IMR-90 (cell line): ENCODE results near the gene VPS26A. TPM values are rescaled to one million over a fixed set of nuclear protein-coding genes. Genes with fewer than 3 reads are reported as not detected.
A peak's percentile ranks its signal among the peaks of the same experiment; 100 is the strongest.

Experiments used
- ATAC-seq: fragments of 200-7000 bp; cut with Tn5 transposase; 2 replicates; pipeline ENCODE4 v1.9.1; 2020; ENCODE audit warnings: low read depth, mild to moderate bottlenecking, moderate library complexity
- BruUV-seq: library from RNA; stranded (reverse); fragments of 400-500 nt; replicated peaks from 2 replicates; lab custom pipeline; 2021; lab: Mats Ljungman, UMichigan
- CTCF ChIA-PET: fragments of 300-600 bp; formaldehyde crosslinking; extraction: SDS; loops from one replicate; lab custom pipeline; 2021; ENCODE audit warnings: antibody characterized with exemption; lab: Yijun Ruan, JAX
- POLR2A ChIA-PET: fragments of 300-600 bp; sonication (Branson Sonifier 250); formaldehyde crosslinking; loops from one replicate; lab custom pipeline; 2022; ENCODE audit warnings: antibody characterized with exemption; ENCODE audit not compliant: unreplicated experiment; lab: Charles Lee
- DNase-seq: peaks from one replicate; pipeline ENCODE4 v3.0.0; 2013
- H2AFZ ChIP-seq: replicated peaks from 2 replicates; pipeline ENCODE3; 2013; ENCODE audit warnings: low read length, mild to moderate bottlenecking; ENCODE audit not compliant: poor library complexity
- H2AK5ac ChIP-seq: 2 replicates; pipeline ENCODE4 v1.6.1; 2013; ENCODE audit warnings: low read depth, low read length, inconsistent platforms
- H2AK9ac ChIP-seq: replicated peaks from 2 replicates; pipeline ENCODE3; 2013; ENCODE audit warnings: mild to moderate bottlenecking, low read depth, low read length, moderate library complexity; ENCODE audit not compliant: poor library complexity
- H2BK120ac ChIP-seq: 2 replicates; pipeline ENCODE4 v1.6.1; 2013; ENCODE audit warnings: low read depth, low read length, inconsistent platforms
- H2BK15ac ChIP-seq: 3 replicates; pipeline ENCODE4 v1.6.1; 2013; ENCODE audit warnings: low read depth, low read length, inconsistent platforms
- H2BK20ac ChIP-seq: 2 replicates; pipeline ENCODE4 v1.6.1; 2013; ENCODE audit warnings: low read depth, mild to moderate bottlenecking, inconsistent platforms, low read length, moderate library complexity
- H2BK5ac ChIP-seq: 2 replicates; pipeline ENCODE4 v1.6.1; 2013; ENCODE audit warnings: mild to moderate bottlenecking, low read depth, low read length, inconsistent platforms; ENCODE audit not compliant: poor library complexity, severe bottlenecking
- H3K14ac ChIP-seq: replicated peaks from 2 replicates; pipeline ENCODE4 v1.6.1; 2013; ENCODE audit warnings: low read depth, low read length, inconsistent platforms
- H3K18ac ChIP-seq: 2 replicates; pipeline ENCODE4 v1.6.1; 2013; ENCODE audit warnings: low read depth, low read length, control low read depth
- H3K23ac ChIP-seq: 2 replicates; pipeline ENCODE4 v1.6.1; 2013; ENCODE audit warnings: low read depth, low read length, inconsistent platforms
- H3K27ac ChIP-seq: 2 replicates; pipeline ENCODE4 v1.5.1; 2013; ENCODE audit warnings: mild to moderate bottlenecking, control low read depth, low read length; ENCODE audit not compliant: insufficient read depth
- H3K27me3 ChIP-seq: 2 replicates; pipeline ENCODE4 v1.6.1; 2013; ENCODE audit warnings: low read length; ENCODE audit not compliant: control insufficient read depth, insufficient read depth
- H3K36me3 ChIP-seq: 2 replicates; pipeline ENCODE4 v1.6.1; 2013; ENCODE audit warnings: low read length, mixed read lengths; ENCODE audit not compliant: control insufficient read depth, insufficient read depth
- H3K4ac ChIP-seq: 2 replicates; pipeline ENCODE4 v1.6.1; 2013; ENCODE audit warnings: low read depth, low read length, inconsistent platforms
- H3K4me1 ChIP-seq: 2 replicates; pipeline ENCODE4 v1.6.1; 2013; ENCODE audit warnings: low read length, mixed read lengths; ENCODE audit not compliant: control insufficient read depth, insufficient read depth
- H3K4me2 ChIP-seq: 2 replicates; pipeline ENCODE4 v1.6.1; 2013; ENCODE audit warnings: low read depth, mild to moderate bottlenecking, control low read depth, low read length, moderate library complexity
- H3K4me3 ChIP-seq: 2 replicates; pipeline ENCODE4 v1.5.1; 2013; ENCODE audit warnings: low read depth, mild to moderate bottlenecking, control low read depth, low read length, moderate library complexity; ENCODE audit not compliant: insufficient read depth
- H3K56ac ChIP-seq: 2 replicates; pipeline ENCODE4 v1.6.1; 2013; ENCODE audit warnings: low read length, inconsistent platforms; ENCODE audit not compliant: insufficient read depth; ENCODE audit errors: extremely low read depth
- H3K79me1 ChIP-seq, 2 experiments: 2 replicates each; pipeline ENCODE4 v1.6.1; 2013; ENCODE audit warnings: low read length in 2 of 2, inconsistent platforms in 1 of 2, low read depth in 1 of 2
- H3K9ac ChIP-seq: 2 replicates; pipeline ENCODE4 v1.6.1; 2013; ENCODE audit warnings: low read depth, low read length, control low read depth
- H3K9me1 ChIP-seq: 2 replicates; pipeline ENCODE4 v1.6.1; 2013; ENCODE audit warnings: low read length, inconsistent platforms; ENCODE audit not compliant: insufficient read depth
- H3K9me3 ChIP-seq: 2 replicates; pipeline ENCODE4 v1.6.1; 2013; ENCODE audit warnings: low read length; ENCODE audit not compliant: control insufficient read depth, insufficient read depth
- H4K20me1 ChIP-seq: 2 replicates; pipeline ENCODE4 v1.6.1; 2013; ENCODE audit warnings: low read length, inconsistent platforms; ENCODE audit not compliant: insufficient read depth
- H4K5ac ChIP-seq: 2 replicates; pipeline ENCODE4 v1.6.1; 2013; ENCODE audit warnings: mild to moderate bottlenecking, low read depth, low read length, control low read depth
- H4K8ac ChIP-seq, 2 experiments: 2 replicates each; pipeline ENCODE4 v1.6.1; 2013; ENCODE audit warnings: low read depth in 2 of 2, low read length in 2 of 2, control low read depth in 1 of 2, inconsistent platforms in 1 of 2
- H4K91ac ChIP-seq: 2 replicates; pipeline ENCODE4 v1.6.1; 2013; ENCODE audit warnings: low read depth, low read length, inconsistent platforms; ENCODE audit not compliant: insufficient read depth
- BHLHE40 ChIP-seq: fragments of 150-350 bp; IDR thresholded peaks from 2 replicates; pipeline ENCODE4 v1.6.1; 2016; ENCODE audit warnings: mild to moderate bottlenecking, low read depth, low read length
- CEBPB ChIP-seq: IDR thresholded peaks from 2 replicates; pipeline ENCODE4 v1.6.1; 2012; ENCODE audit warnings: low read depth, low read length, improper control_type of control experiment
- FOS ChIP-seq: fragments of 150-350 bp; IDR thresholded peaks from 2 replicates; pipeline ENCODE4 v1.6.1; 2016; ENCODE audit warnings: low read depth, low read length
- MAFK ChIP-seq: IDR thresholded peaks from 2 replicates; pipeline ENCODE4 v1.6.1; 2012; ENCODE audit warnings: low read depth, low read length, improper control_type of control experiment
- MAZ ChIP-seq: IDR thresholded peaks from 2 replicates; pipeline ENCODE4 v1.6.1; 2012; ENCODE audit warnings: low read depth, mild to moderate bottlenecking, low read length, improper control_type of control experiment, moderate library complexity, borderline replicate concordance
- MXI1 ChIP-seq: IDR thresholded peaks from 2 replicates; pipeline ENCODE4 v1.6.1; 2012; ENCODE audit warnings: low read depth, mild to moderate bottlenecking, low read length, moderate library complexity, borderline replicate concordance
- NFE2L2 ChIP-seq: fragments of 150-350 bp; IDR thresholded peaks from 2 replicates; pipeline ENCODE4 v1.6.1; 2016; ENCODE audit warnings: low read depth, mild to moderate bottlenecking, low read length
- POLR2A ChIP-seq: IDR thresholded peaks from 2 replicates; pipeline ENCODE4 v1.6.1; 2012; ENCODE audit warnings: mild to moderate bottlenecking, low read depth, low read length
- RFX5 ChIP-seq: IDR thresholded peaks from 2 replicates; pipeline ENCODE4 v1.8.0; 2012; ENCODE audit warnings: low read depth, mild to moderate bottlenecking, low read length, moderate library complexity
- SMC3 ChIP-seq: fragments of 150-350 bp; IDR thresholded peaks from 2 replicates; pipeline ENCODE4 v1.6.1; 2016; ENCODE audit warnings: low read depth, mild to moderate bottlenecking, antibody characterized with exemption, low read length, moderate library complexity
- WGBS, 2 experiments: methylation state at CpG; one replicate each; pipeline versions ENCODE4 v1.1.5 to v1.1.7; 2013; ENCODE audit warnings: missing lambda C conversion rate in 2 of 2; ENCODE audit not compliant: insufficient read length in 1 of 2; ENCODE audit errors: extremely low coverage in 2 of 2; 5-methylcytosine and 5-hydroxymethylcytosine counted together
- dilution Hi-C: fragments of 300-500 bp; cut with HindIII; formaldehyde crosslinking; loops from one replicate; pipeline ENCODE4 v1.14.3; 2018; ENCODE audit warnings: low sequenced_read_pairs; ENCODE audit not compliant: unreplicated experiment
- in situ Hi-C: fragments of 300-500 bp; cut with MboI; formaldehyde crosslinking; loops from 3 replicates; pipeline ENCODE4 v1.14.3; 2019; ENCODE audit warnings: low sequenced_read_pairs, inconsistent platforms, mixed read lengths
- intact Hi-C: fragments of 100-400 bp; cut with micrococcal nuclease; formaldehyde crosslinking; loops from 2 replicates; pipeline ENCODE4 v1.10.0; 2022
- polyA plus RNA-seq, 3 experiments: library from polyadenylated mRNA; depleted of rRNA; stranded (reverse); fragments of >200 nt; gene quantifications; 2 replicates each; pipeline ENCODE4 v1.2.3, GENCODE V29; 2012; ENCODE audit warnings: low replicate concordance in 1 of 3
- total RNA-seq: library from RNA; depleted of rRNA; stranded (reverse); fragments of >200 nt; gene quantifications from 2 replicates; pipeline ENCODE4 v1.2.3, GENCODE V29; 2012
- TF ChIP-seq, protein P1 (sequence below): fragments of 150-350 bp; IDR thresholded peaks from 2 replicates; pipeline ENCODE4 v1.6.1; 2016; ENCODE audit warnings: low read depth, mild to moderate bottlenecking, low read length, moderate library complexity, borderline replicate concordance
- TF ChIP-seq, protein P2 (sequence below): fragments of 150-350 bp; IDR thresholded peaks from 2 replicates; pipeline ENCODE4 v1.6.1; 2017; ENCODE audit warnings: mild to moderate bottlenecking, antibody characterized with exemption, low read length, low read depth
- TF ChIP-seq, protein P3 (sequence below): conservative IDR thresholded peaks from 2 replicates; pipeline ENCODE4 v1.5.1; 2012; ENCODE audit warnings: mild to moderate bottlenecking, low read depth, low read length, improper control_type of control experiment

VPS26A gene
- total and polyA plus RNA-seq, 2 of the 4 experiments (the other 2 are of a cell fraction) = 7.2 to 18.7 TPM

DNA sequence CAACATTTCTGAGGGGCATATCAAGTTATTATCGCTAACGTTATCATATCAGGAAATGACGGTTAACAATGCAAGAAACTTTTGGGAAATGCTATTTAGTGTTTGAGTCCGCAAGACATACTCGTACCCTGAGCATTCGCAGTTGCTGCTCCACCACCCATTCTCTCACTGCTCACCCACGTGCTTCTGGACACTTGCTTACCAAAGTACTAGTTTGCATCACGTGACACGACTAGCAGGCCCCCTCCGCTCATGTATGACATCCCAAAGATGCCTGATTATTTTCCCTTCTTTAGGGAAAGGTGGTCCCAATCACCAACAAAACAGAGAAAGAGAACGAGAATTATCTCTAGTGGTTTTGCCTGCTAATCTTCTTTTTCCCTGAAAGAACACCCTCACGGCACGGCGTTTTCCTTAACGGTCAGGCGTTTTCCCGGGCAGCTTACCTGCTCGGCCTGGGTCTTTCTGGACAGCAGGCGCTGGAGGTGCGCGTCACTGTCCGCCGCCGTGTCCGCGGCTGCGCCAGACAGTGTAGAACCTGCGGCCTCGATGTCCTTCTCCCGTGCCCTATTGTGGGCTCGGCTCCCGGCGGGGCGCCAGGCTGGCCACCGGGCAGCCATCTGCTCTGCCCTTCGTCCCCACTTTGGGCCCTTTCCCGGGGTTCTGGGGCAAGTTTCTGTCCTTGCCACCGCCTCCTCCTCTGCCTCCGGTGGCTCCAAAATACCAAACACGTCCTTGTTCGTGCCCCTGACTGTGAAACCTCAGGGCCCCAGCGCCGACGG lies 56.0 kb downstream of the VPS26A start, which contains the start of gene SUPV3L1:
Gene SUPV3L1 (plus strand): TSS at position 492 of the 782 bp plus-strand sequence. CDS start 58 bp downstream, at position 550.
- Histone ChIP-seq H3K4me3 (peak within 1 kb of the TSS; percentile 76), H3K9me3 (no peaks in the 10 kb centered on the region), H3K4me2 (peak within 1 kb of the TSS; percentile 99), H4K91ac (peak within 1 kb of the TSS; percentile 97), H4K8ac (peak within 1 kb of the TSS; percentile 37 to 97), H2AK9ac (peak within 1 kb of the TSS; percentile 97), H3K18ac (peak within 1 kb of the TSS; percentile 70), H2AFZ (peak within 1 kb of the TSS; percentile 98), H3K56ac (peak within 1 kb of the TSS; percentile 100), H3K27me3 (no peaks in the 10 kb centered on the region), H3K9me1 (peaks cover 4% of the 10 kb centered on the region), H2BK15ac (peak within 1 kb of the TSS; percentile 97; the same call in 2 of the 3 replicates), H4K20me1 (no peaks in the 10 kb centered on the region), H3K36me3 (peaks cover 3% of the 10 kb centered on the region; the same call in 1 of the 2 replicates), H3K4ac (peak within 1 kb of the TSS; percentile 93), H3K14ac (peak within 1 kb of the TSS; percentile 95), H2BK20ac (peak within 1 kb of the TSS; percentile 95), H4K5ac (peak within 1 kb of the TSS; percentile 77), H2BK120ac (peak within 1 kb of the TSS; percentile 98), H3K79me1 (peaks cover 5 to 32% of the 10 kb centered on the region in 2 experiments), H2AK5ac (peak within 1 kb of the TSS; percentile 92), H2BK5ac (peak within 1 kb of the TSS; percentile 92), H3K9ac (peak within 1 kb of the TSS; percentile 93), H3K23ac (peak within 1 kb of the TSS; percentile 87; the same call in 1 of the 2 replicates), H3K27ac (peak within 1 kb of the TSS; percentile 91), H3K4me1 (peaks cover 2% of the 10 kb centered on the region; the same call in 1 of the 2 replicates)
- TF ChIP-seq POLR2A (peak; percentile 88), FOS (peak; percentile 38; the same call in 1 of the 2 replicates), CEBPB (no peak), RFX5 (no peak), SMC3 (no peak), MAZ (peak; percentile 58; the same call in 1 of the 2 replicates), MAFK (no peak), NFE2L2 (peak; percentile 16; the same call in 1 of the 2 replicates), BHLHE40 (peak; percentile 82), MXI1 (peak; percentile 99)
- TF ChIP-seq, protein P1, sequence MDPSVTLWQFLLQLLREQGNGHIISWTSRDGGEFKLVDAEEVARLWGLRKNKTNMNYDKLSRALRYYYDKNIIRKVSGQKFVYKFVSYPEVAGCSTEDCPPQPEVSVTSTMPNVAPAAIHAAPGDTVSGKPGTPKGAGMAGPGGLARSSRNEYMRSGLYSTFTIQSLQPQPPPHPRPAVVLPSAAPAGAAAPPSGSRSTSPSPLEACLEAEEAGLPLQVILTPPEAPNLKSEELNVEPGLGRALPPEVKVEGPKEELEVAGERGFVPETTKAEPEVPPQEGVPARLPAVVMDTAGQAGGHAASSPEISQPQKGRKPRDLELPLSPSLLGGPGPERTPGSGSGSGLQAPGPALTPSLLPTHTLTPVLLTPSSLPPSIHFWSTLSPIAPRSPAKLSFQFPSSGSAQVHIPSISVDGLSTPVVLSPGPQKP = no peak
- TF ChIP-seq, protein P2, sequence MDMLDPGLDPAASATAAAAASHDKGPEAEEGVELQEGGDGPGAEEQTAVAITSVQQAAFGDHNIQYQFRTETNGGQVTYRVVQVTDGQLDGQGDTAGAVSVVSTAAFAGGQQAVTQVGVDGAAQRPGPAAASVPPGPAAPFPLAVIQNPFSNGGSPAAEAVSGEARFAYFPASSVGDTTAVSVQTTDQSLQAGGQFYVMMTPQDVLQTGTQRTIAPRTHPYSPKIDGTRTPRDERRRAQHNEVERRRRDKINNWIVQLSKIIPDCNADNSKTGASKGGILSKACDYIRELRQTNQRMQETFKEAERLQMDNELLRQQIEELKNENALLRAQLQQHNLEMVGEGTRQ = peak; percentile 99
- TF ChIP-seq, protein P3, sequence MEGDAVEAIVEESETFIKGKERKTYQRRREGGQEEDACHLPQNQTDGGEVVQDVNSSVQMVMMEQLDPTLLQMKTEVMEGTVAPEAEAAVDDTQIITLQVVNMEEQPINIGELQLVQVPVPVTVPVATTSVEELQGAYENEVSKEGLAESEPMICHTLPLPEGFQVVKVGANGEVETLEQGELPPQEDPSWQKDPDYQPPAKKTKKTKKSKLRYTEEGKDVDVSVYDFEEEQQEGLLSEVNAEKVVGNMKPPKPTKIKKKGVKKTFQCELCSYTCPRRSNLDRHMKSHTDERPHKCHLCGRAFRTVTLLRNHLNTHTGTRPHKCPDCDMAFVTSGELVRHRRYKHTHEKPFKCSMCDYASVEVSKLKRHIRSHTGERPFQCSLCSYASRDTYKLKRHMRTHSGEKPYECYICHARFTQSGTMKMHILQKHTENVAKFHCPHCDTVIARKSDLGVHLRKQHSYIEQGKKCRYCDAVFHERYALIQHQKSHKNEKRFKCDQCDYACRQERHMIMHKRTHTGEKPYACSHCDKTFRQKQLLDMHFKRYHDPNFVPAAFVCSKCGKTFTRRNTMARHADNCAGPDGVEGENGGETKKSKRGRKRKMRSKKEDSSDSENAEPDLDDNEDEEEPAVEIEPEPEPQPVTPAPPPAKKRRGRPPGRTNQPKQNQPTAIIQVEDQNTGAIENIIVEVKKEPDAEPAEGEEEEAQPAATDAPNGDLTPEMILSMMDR = no peak
- ChIA-PET POLR2A (no interaction called here), CTCF (no interaction called here)
- peak; percentile 98 for DNase-seq
- in situ Hi-C loops = no loop called here
- BruUV-seq = no TSS peak
- ATAC-seq = peak; percentile 98
- WGBS, 2 experiments = 0% methylated on average over 10 of the region's 44 CpGs; no CpG with 5 or more reads in 1 of the 2 experiments
- intact Hi-C loops = loop anchor here (1.0 kb wide), 1 partner anchor 176 kb away; no protein-coding TSS in a partner anchor
- dilution Hi-C loops = no loop called here
